Femur (tissue), 1 donor: ENCODE data around the gene SCGB1C1.

ENCODE experiments used
- DNase-seq: peaks from one replicate; pipeline ENCODE4 v3.0.0-alpha.2; 2017

Gene SCGB1C1

GRCh38 chr11:205221-206001 is 12.5 kb downstream of the SCGB1C1 start:
- DNase-seq: no peak

- DNase-seq: peak; percentile 19
These were observed 13.1 kb downstream of the SCGB1C1 start for GRCh38 chr11:206002-206384.

GRCh38 chr11:206526-207207 is 13.8 kb downstream of the SCGB1C1 start:
- DNase-seq: peak; percentile 39

- peak; percentile 98 for DNase-seq
These were observed 14.5 kb downstream of the SCGB1C1 start, which contains the start of the genes BET1L and RIC8A for GRCh38 chr11:207208-207862. Gene BET1L, minus strand, starts transcription at chr11:207399. Its CDS starts 78 bp downstream, at chr11:207321. Gene RIC8A, plus strand, starts transcription at chr11:207708. Its CDS starts 1,147 bp downstream, at chr11:208855.

GRCh38 chr11:207863-208180 is 14.9 kb downstream of the SCGB1C1 start:
- DNase-seq: no peak

- DNase-seq: peak; percentile 89
These were observed 15.5 kb downstream of the SCGB1C1 start for GRCh38 chr11:208181-208916.

GRCh38 chr11:208917-209260 is 16.0 kb downstream of the SCGB1C1 start:
- no peak for DNase-seq

GRCh38 chr11:209275-210121 is 16.6 kb downstream of the SCGB1C1 start:
- no peak for DNase-seq

GRCh38 chr11:210122-210802 is 17.4 kb downstream of the SCGB1C1 start:
- DNase-seq: no peak

GRCh38 chr11:210803-211180 is 17.9 kb downstream of the SCGB1C1 start:
- no peak for DNase-seq

GRCh38 chr11:211295-211694 is 18.4 kb downstream of the SCGB1C1 start:
- no peak for DNase-seq

GRCh38 chr11:211741-212140 is 18.9 kb downstream of the SCGB1C1 start:
- DNase-seq: no peak

GRCh38 chr11:212150-213100 is 19.5 kb downstream of the SCGB1C1 start:
- no peak for DNase-seq

- DNase-seq: no peak
These were observed 20.2 kb downstream of the SCGB1C1 start for GRCh38 chr11:213111-213510.

GRCh38 chr11:214083-214482 is 21.2 kb downstream of the SCGB1C1 start:
- no peak for DNase-seq

- DNase-seq: no peak
These were observed 22.7 kb downstream of the SCGB1C1 start for GRCh38 chr11:215581-216037.

- no peak for DNase-seq
These were observed 23.4 kb downstream of the SCGB1C1 start for GRCh38 chr11:216081-216974.

- no peak for DNase-seq
These were observed 24.8 kb downstream of the SCGB1C1 start for GRCh38 chr11:217704-218103.
